Activated CD8-positive, alpha-beta memory T cell treated with anti-CD3 and anti-CD28 coated beads, Interleukin-2, amount 50 U/mL, for 1 hour (primary cell): ENCODE results near the gene SLC17A5.
"Not testable (repeated sequence)": the region's sequence is repeated elsewhere in the genome, so short reads cannot be mapped to it uniquely, and the experiment has no call there.

Experiments used
- DNase-seq: peaks from one replicate; pipeline ENCODE4 v3.0.0-alpha.2; 2020; ENCODE audit errors: extremely low read depth

The SLC17A5 gene

DNA sequence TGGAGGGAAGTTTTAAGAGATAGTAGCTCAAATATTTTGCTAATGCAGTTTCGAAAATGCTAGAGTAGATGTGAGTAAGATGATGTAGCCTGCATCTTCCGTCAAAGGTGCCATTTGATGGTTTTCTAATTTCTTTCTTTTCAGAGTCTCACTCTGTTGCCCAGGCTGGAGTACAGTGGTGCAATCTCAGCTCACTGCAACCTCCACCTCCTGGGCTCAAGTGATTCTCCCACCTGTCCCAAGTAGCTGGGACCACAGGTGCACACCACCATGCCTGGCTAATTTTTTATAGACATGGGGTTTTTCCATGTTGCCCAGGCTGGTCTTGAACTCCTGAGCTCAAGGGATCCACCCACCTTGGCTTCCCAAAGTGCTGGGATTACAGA, 87.3 kb downstream of the SLC17A5 start:
- not testable (repeated sequence) for DNase-seq

DNA sequence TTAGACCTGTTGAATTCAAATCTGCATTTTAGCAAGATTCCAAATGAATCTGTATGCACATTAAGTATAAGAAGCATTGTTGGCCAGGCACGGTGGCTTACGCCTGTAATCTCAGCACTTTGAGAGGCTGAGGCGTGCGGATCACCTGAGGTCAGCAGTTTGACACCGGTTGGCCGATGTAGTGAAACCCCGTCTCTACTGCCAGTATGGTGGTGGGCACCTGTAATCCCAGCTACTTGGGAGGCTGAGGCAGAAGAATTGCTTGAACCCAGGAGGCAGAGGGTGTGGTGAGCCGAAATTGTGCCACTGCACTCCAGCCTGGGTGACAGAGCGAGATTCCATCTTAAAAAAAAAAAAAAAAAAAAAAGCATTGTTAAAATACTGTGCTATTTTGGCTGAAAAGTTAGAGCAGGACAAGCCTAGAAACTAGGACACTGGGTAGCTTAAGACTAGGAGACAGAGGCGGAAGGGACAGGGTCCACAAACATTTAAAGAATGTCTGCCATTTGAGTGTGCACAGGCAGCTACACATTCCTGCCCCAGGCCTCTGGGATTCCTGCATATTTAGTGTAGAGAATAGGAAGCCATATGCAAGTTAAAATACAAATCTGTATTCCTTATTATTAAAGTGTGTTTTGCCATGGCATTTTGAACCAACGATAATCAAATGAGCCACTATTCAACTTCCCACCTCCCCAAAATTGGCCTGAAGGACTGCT, 87.9 kb downstream of the SLC17A5 start:
- no peak for DNase-seq

DNA sequence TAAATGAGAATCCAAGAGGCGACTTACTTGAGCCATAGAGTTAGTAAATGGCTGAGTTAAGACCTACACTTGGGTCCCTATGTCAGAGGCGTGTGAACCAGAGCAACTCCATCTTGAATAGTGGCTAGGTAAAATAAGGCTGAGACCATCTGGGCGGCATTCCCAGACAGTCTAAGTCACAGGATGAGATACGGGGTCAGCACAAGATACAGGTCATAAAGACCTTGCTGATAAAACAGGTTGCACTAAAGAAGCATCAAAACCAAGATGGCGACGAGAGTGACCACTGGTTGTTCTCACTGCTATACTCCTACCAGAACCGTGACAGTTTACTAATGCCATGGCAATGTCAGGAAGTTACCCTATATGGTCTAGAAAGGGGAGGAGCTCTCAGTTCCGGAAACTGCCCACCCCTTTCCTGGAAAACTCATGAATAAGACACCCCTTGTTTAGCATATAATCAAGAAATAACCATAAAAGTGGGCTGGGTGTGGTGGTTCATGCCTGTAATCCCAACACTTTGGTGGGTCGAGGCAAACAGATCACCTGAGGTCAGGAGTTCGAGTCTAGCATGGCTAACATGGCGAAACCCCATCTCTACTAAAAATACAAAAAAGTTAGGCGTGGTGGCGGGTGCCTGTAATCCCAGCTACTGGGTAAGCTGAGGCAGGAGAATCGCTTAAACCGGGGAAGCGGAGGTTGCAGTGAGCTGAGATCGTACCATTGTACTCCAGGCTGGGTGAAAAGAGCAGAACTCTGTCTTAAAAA, 89.0 kb downstream of the SLC17A5 start:
- DNase-seq = no peak

DNA sequence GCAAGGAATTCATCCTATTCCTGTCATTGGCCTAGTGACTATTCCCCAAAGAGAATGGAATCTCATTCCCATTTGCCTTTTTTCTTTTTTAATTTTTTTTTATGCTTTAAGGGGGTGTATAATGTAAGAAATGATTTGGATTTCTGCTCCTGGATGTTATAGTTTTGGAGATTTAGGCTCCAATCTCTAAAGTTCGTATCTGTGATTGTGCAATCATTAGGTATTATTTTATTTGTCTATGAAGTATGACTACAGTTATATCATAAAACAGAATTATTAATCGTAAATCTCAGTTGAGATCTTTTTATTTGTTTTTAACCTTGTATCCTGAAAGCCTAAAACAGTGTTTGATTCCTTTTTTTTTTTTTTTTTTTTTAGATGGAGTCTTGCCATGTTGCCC, 91.2 kb downstream of the SLC17A5 start:
- DNase-seq = no peak

DNA sequence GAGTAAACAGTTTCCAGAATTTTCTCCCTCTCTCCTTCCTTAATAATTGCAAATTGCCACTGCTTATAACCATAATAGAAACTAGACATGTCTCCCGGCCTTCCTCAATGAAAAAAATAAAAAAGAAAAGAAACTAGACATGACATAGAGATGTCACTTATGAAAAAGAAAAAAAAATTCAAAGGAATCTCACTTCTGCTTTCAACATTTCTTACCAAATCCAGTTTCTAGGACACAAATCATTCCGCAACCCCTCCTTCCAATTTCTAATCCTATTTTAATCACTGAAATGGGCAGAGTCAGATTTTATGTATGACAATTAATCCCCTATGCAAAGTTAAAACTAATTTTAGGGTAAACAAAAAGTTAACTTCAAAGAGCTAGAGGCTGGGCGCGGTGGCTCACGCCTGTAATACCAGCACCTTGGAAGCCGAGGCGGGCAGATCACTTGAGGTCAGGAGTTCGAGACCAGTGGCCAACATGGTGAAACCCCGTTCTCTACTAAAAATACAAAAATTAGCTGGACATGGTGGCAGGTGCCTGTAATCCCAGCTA, 92.9 kb downstream of the SLC17A5 start:
- DNase-seq = no peak

DNA sequence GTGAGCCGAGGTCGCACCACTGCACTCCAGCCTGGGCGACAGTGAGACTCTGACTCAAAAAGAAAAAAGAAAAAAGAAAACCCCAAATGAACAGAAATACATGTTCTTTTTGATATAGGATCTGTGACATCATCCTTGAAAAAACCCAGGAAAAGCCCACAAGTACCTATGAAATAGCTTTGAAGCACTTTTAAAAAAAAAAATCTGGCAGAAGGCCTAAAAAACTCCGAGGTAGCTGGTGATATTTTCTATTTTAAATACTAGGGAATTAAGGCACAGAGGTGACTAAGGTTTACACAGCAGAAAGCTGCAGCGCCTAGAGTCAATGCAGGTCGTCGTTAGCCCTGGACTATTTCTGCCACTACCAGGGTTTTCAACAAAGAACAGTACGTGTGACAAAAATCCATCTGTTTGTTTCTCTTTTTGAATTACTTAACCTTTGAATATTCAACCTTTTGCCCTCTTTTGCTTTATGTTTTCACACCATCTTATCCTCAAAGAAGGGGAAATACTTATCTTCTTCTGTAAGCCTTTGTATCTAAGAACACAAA, 93.5 kb downstream of the SLC17A5 start:
- no peak for DNase-seq

DNA sequence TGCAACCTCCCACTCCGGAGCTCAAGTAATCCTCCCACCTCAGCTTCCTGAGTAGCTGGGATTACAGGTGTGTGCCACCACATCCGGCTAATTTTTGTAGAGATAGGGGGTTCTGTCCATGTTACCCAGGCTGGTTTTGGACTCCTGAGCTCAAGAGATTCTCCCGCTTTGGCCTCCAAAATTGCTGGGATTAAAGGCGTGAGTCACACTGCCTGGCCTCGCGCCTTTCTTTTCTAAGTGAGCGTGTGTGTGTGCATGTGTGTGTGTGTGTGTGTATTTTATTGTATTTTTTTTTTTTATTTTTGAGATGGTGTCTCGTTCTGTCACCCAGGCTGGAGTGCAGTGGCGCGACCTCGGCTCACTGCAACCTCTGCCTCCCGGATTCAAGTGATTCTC, 94.4 kb downstream of the SLC17A5 start:
- not testable (repeated sequence) for DNase-seq

DNA sequence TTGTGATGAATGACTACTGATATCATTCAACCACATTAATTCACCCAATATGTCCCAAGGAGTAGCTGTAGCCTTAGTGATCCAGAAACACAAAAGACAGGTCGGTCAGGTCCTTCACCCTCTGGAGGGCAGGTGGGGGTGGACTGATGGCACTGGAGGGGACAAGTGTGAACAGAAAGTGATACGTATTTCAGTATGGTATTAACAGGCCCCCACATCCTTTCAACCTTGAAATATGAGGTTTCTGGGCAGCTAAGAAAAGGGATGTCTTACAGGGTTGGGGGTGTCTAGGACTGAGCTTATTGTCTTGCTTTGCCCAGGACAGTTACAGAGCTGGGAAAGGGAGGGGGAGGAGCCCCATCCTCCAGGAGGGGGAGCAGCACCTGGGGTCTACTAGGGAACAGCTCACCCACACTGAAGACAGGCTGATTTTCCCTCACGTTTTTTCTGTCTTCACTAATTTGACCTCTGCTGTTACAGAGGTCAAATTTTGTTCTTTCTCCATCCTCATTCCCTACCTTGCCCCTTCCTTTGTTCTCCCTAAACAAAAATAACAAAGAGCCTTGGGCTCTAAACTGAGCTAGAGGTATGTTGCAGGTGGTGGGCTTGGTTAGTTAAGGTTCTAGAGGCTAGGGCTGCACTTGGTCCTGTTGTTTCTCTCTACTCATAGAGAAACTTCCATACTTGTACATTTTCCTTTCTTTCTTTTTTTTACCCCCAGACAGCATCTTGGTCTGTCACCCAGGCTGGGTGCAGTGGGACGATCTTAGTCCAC, 95.0 kb downstream of the SLC17A5 start:
- no peak for DNase-seq

DNA sequence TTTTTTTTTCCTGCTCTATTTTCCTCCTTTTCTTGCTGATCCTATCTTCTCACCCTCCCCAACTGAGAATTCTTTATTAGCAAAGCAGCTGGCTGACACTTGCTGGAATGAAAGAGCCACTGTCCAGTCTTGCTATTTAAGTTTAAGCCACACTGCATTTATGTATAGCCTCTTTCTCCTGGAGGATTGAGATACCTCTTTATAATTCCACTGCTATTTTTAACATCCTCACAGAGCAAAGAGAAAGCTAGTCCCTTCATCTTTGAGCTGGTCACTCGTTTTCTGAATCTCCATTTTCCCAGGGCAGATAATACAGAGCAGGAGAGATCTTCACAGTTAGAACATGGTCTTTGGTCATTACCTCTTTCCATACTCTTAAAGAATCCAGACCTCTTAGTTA, 97.0 kb downstream of the SLC17A5 start:
- DNase-seq = no peak

DNA sequence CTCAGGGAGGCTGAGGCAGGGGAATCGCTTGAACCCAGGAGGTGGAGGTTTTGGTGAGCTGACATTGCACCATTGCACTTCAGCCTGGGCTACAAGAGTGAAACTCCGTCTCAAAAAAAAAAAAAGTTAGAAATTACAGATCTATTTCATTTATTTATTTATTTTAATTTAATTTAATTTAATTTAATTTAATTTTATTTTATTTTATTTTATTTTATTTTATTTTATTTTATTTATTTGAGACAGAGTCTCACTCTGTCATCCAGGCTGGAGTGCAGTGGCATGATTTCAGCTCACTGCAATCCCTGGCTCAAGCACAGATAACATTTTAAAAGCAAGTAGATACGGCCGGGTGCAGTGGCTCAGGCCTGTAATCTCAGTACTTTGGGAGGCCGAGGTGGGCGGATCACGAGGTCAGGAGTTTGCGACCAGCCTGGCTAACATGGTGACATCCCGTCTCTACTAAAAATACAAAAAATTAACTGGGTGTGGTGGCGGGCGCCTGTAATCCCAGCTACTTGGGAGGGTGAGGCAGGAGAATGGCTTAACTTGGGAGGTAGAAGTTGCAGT, 98.3 kb downstream of the SLC17A5 start:
- DNase-seq = not testable (repeated sequence)

DNA sequence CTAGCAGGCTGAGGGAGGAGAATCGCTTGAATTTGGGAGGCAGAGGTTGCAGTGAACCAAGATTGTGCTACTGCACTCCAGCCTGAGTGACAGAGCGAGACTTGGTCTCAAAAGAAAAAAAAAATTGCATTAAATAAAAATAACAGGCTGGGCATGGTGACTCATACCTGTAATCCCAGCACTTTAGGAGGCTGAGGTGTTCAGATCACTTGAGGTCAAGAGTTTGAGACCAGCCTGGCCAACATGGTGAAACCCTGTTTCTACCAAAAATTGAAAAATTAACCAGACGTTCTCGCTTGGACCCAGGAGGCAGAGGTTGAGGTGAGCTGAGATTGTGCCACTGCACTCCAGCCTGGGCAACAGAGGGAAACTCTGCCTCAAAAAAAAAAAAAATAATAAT, 102.7 kb downstream of the SLC17A5 start:
- not testable (repeated sequence) for DNase-seq

DNA sequence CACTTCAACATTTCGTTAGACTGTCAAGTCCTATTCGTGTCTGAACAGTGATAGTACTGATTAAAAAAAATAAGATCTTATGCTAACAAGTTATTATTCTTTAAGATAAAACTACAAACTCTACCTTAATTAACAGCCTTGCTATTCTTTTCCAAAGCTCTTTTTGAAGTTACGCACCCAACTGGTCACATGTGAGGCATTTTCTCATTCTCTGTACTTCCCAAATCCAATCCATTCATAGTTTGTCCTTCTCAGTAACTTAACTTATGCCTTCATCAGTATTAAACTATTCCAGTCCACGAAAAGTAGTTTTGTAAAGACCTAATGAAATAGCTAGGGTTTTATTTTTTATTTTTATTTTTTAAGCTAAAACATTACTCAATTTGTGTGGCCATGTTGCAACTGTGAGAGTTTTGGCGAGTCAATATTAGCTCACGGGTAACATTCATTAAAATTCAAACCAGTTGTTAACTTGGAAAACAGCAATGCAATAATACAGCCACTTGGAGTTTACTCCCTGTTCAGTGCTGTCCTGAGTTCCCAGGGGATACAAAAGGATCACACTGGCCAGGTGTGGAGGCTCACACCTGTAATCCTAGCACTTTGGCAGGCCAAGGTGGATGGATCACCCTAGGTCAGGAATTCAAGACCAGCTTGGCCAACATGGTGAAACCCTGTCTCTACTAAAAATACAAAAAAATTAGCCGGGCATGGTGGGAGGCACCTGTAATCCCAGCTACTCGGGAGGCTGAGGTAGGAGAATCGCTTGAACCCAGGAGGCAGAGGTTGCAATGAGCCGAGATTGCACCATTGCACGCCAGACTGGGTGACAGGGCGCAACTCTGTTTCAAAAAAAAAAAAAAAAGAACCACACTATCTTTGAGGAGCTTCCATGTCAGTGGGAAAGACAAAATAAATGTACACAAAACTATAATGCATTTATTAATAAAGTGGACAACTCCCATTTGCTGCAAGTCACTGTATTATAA, 105.0 kb downstream of the SLC17A5 start:
- DNase-seq = no peak

DNA sequence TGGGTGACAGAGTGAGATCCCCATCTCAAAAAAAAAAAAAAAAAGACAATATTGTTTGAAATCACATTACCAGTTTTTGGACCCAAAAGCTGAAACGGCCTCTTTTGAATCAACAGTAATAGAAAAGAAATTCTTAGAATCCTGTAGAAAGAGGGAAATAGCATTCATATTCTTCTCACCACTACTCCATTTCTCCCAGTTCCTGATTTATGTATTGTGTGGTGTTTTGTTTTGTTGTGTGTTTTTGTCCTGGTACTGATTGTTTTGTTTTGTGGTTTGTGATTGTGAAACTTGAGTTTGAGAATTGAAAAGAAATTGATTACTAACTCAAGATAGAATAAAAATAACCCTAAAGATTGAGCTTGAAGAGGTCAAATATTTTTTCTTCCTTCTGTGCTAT, 106.8 kb downstream of the SLC17A5 start:
- no peak for DNase-seq
